NCI-H2081 treated with DMSO at 0.1 percent for 48 hours (cell line): Measurements from ENCODE around the gene RXRA.
"Not testable (repeated sequence)": the region's sequence is repeated elsewhere in the genome, so short reads cannot be mapped to it uniquely, and the experiment has no call there.

Experiments
- DNase-seq: peaks from one replicate; lab custom pipeline; 2025; lab: John Stamatoyannopoulos, UW

The RXRA gene

GRCh38 chr9:134293611-134294152 is 32.6 kb upstream of the RXRA start:
- DNase-seq: no peak

GRCh38 chr9:134294153-134295071 is 31.8 kb upstream of the RXRA start:
- DNase-seq: no peak

- DNase-seq: no peak
These were observed 31.0 kb upstream of the RXRA start for GRCh38 chr9:134295101-134295745.

GRCh38 chr9:134295746-134296250 is 30.5 kb upstream of the RXRA start:
- no peak for DNase-seq

- DNase-seq: no peak
These were observed 29.8 kb upstream of the RXRA start for GRCh38 chr9:134296301-134297082.

GRCh38 chr9:134297083-134297410 is 29.2 kb upstream of the RXRA start:
- no peak for DNase-seq

GRCh38 chr9:134297576-134297975 is 28.7 kb upstream of the RXRA start:
- DNase-seq: no peak

GRCh38 chr9:134298000-134298399 is 28.3 kb upstream of the RXRA start:
- DNase-seq: no peak

- DNase-seq: no peak
These were observed 27.2 kb upstream of the RXRA start for GRCh38 chr9:134299068-134299467.

GRCh38 chr9:134299883-134300282 is 26.4 kb upstream of the RXRA start:
- no peak for DNase-seq

- no peak for DNase-seq
These were observed 24.7 kb upstream of the RXRA start for GRCh38 chr9:134301387-134302129.

GRCh38 chr9:134302130-134302817 is 24.0 kb upstream of the RXRA start:
- DNase-seq: no peak

GRCh38 chr9:134303601-134304000 is 22.7 kb upstream of the RXRA start:
- DNase-seq: no peak

- no peak for DNase-seq
These were observed 22.0 kb upstream of the RXRA start for GRCh38 chr9:134304261-134304660.

GRCh38 chr9:134304690-134305089 is 21.6 kb upstream of the RXRA start:
- DNase-seq: no peak

GRCh38 chr9:134305533-134305932 is 20.7 kb upstream of the RXRA start:
- no peak for DNase-seq

GRCh38 chr9:134306042-134306441 is 20.2 kb upstream of the RXRA start:
- DNase-seq: not testable (repeated sequence)

GRCh38 chr9:134306636-134307600 is 19.3 kb upstream of the RXRA start:
- DNase-seq: no peak
